T-helper 22 cell (primary cell): Measurements from ENCODE around the gene CFAP52.
A peak's percentile ranks its signal among the peaks of the same experiment; 100 is the strongest.
"Not testable (repeated sequence)": the region's sequence is repeated elsewhere in the genome, so short reads cannot be mapped to it uniquely, and the experiment has no call there.

Experiments used
- DNase-seq: peaks from one replicate; pipeline ENCODE4 v3.0.0-alpha.2; 2020; ENCODE audit warnings: low read depth

The CFAP52 gene

GRCh38 chr17:9568957-9569588 is 7.4 kb upstream of the CFAP52 start:
- no peak for DNase-seq

GRCh38 chr17:9571201-9571600 is 5.2 kb upstream of the CFAP52 start:
- no peak for DNase-seq

- DNase-seq, result peak; percentile 57
Observed at GRCh38 chr17:9575381-9576101, 901 bp upstream of the CFAP52 start, which contains the start of gene STX8. STX8 (minus strand) TSS chr17:9575820; CDS start chr17:9575808, 12 bp downstream.

GRCh38 chr17:9577373-9577709 is 899 bp downstream of the CFAP52 start:
- DNase-seq, result no peak

- no peak for DNase-seq
Observed at GRCh38 chr17:9587969-9588656, 11.7 kb downstream of the CFAP52 start.

GRCh38 chr17:9594065-9594464 is 17.6 kb downstream of the CFAP52 start:
- no peak for DNase-seq

GRCh38 chr17:9597638-9598037 is 21.2 kb downstream of the CFAP52 start:
- DNase-seq, result not testable (repeated sequence)

- no peak for DNase-seq
Observed at GRCh38 chr17:9598661-9599060, 22.2 kb downstream of the CFAP52 start.

GRCh38 chr17:9604583-9604982 is 28.1 kb downstream of the CFAP52 start:
- DNase-seq, result not testable (repeated sequence)

GRCh38 chr17:9606453-9606852 is 30.0 kb downstream of the CFAP52 start:
- no peak for DNase-seq

GRCh38 chr17:9607058-9607457 is 30.6 kb downstream of the CFAP52 start:
- DNase-seq, result not testable (repeated sequence)

- DNase-seq, result no peak
Observed at GRCh38 chr17:9611557-9611956, 35.1 kb downstream of the CFAP52 start.

- no peak for DNase-seq
Observed at GRCh38 chr17:9612006-9612405, 35.6 kb downstream of the CFAP52 start.

GRCh38 chr17:9615486-9615885 is 39.0 kb downstream of the CFAP52 start:
- no peak for DNase-seq

GRCh38 chr17:9622961-9623360 is 46.5 kb downstream of the CFAP52 start:
- no peak for DNase-seq

- DNase-seq, result no peak
Observed at GRCh38 chr17:9628509-9628908, 52.1 kb downstream of the CFAP52 start.

GRCh38 chr17:9632741-9633140 is 56.3 kb downstream of the CFAP52 start:
- no peak for DNase-seq

GRCh38 chr17:9635340-9635739 is 58.9 kb downstream of the CFAP52 start:
- no peak for DNase-seq

GRCh38 chr17:9636501-9636900 is 60.1 kb downstream of the CFAP52 start:
- no peak for DNase-seq

GRCh38 chr17:9640388-9640787 is 63.9 kb downstream of the CFAP52 start:
- not testable (repeated sequence) for DNase-seq

- no peak for DNase-seq
Observed at GRCh38 chr17:9643611-9644010, 67.2 kb downstream of the CFAP52 start.

- DNase-seq, result no peak
Observed at GRCh38 chr17:9644910-9645751, 68.7 kb downstream of the CFAP52 start, which contains the start of gene USP43. USP43 (plus strand) TSS chr17:9645517; CDS start chr17:9645633, 116 bp downstream.
